Measurements from ENCODE around the gene FOXP1. TPM values are rescaled to one million over a fixed set of nuclear protein-coding genes. Genes with fewer than 3 reads are reported as not detected.
A peak's percentile ranks its signal among the peaks of the same experiment; 100 is the strongest.

The FOXP1 gene
- total RNA-seq, 1 donor from 2014 or later = 113 TPM

- Mint-ChIP-seq H3K4me1 (ENCODE audit: unreplicated experiment) (peaks cover 45% of the 10 kb centered on the region), H3K9me3 (peaks cover 4% of the 10 kb centered on the region), H3K36me3 (peaks cover 16% of the 10 kb centered on the region), H3K4me3 (peak overlapping the region; percentile 10), H3K27me3 (no peaks in the 10 kb centered on the region), H3K27ac (no peak overlapping the region)
- no peak for TF ChIP-seq CTCF (conservative IDR thresholded peaks at IDR 0.05)
- no peak for DNase-seq (ENCODE audit: extremely low spot score, unreplicated experiment)
Observed at GRCh38 chr3:71194785-71195184, 388.7 kb downstream of the FOXP1 start.

GRCh38 chr3:71191031-71191482 lies 392.5 kb downstream of the FOXP1 start:
- Mint-ChIP-seq H3K4me1 (ENCODE audit: unreplicated experiment) (peaks cover 43% of the 10 kb centered on the region), H3K36me3 (peaks cover 17% of the 10 kb centered on the region), H3K27ac (peak overlapping the region; percentile 21), H3K4me3 (peak overlapping the region; percentile 57), H3K9me3 (peaks cover 8% of the 10 kb centered on the region), H3K27me3 (no peaks in the 10 kb centered on the region)
- no peak for TF ChIP-seq CTCF (conservative IDR thresholded peaks at IDR 0.05)
- DNase-seq (ENCODE audit: extremely low spot score, unreplicated experiment) = no peak

- H3K4me3 Mint-ChIP-seq = no peak overlapping the region
- no peaks in the 10 kb centered on the region for H3K27me3 Mint-ChIP-seq
- H3K9me3 Mint-ChIP-seq = peaks cover 8% of the 10 kb centered on the region
- TF ChIP-seq CTCF (conservative IDR thresholded peaks at IDR 0.05) = no peak
- peaks cover 28% of the 10 kb centered on the region for H3K4me1 Mint-ChIP-seq (ENCODE audit: unreplicated experiment)
- DNase-seq (ENCODE audit: extremely low spot score, unreplicated experiment) = no peak
- H3K36me3 Mint-ChIP-seq = peaks cover 29% of the 10 kb centered on the region
- H3K27ac Mint-ChIP-seq = no peak overlapping the region
Observed at GRCh38 chr3:71189480-71189879, 394.0 kb downstream of the FOXP1 start.

- H3K27me3 Mint-ChIP-seq = no peaks in the 10 kb centered on the region
- no peak for TF ChIP-seq CTCF (conservative IDR thresholded peaks at IDR 0.05)
- no peak overlapping the region for H3K4me3 Mint-ChIP-seq
- peaks cover 20% of the 10 kb centered on the region for H3K4me1 Mint-ChIP-seq (ENCODE audit: unreplicated experiment)
- no peak for DNase-seq (ENCODE audit: extremely low spot score, unreplicated experiment)
- H3K27ac Mint-ChIP-seq = no peak overlapping the region
- H3K36me3 Mint-ChIP-seq = peaks cover 24% of the 10 kb centered on the region
- peaks cover 8% of the 10 kb centered on the region for H3K9me3 Mint-ChIP-seq
Observed at GRCh38 chr3:71187715-71188114, 395.8 kb downstream of the FOXP1 start.

GRCh38 chr3:71186801-71187200 lies 396.7 kb downstream of the FOXP1 start:
- Mint-ChIP-seq H3K27ac (no peak overlapping the region), H3K4me1 (ENCODE audit: unreplicated experiment) (peaks cover 17% of the 10 kb centered on the region)

More at GRCh38 chr3:71186801-71187200, 396.7 kb downstream of the FOXP1 start:
- Mint-ChIP-seq H3K4me3 (no peak overlapping the region), H3K9me3 (peaks cover 8% of the 10 kb centered on the region), H3K27me3 (no peaks in the 10 kb centered on the region), H3K36me3 (peaks cover 24% of the 10 kb centered on the region)
- TF ChIP-seq CTCF (conservative IDR thresholded peaks at IDR 0.05) = no peak
- DNase-seq (ENCODE audit: extremely low spot score, unreplicated experiment) = no peak

Data from type B pancreatic cell (in vitro differentiated cells).